HEK293 (cell line): ENCODE results near the gene NFIB.

Source experiments
- CTCF ChIA-PET: fragments of 350-600 bp; formaldehyde crosslinking; extraction: SDS; loops from one replicate; lab custom pipeline; 2021; ENCODE audit warnings: antibody characterized with exemption; lab: Yijun Ruan, JAX
- POLR2A ChIA-PET: fragments of 300-600 bp; formaldehyde crosslinking; extraction: SDS; loops from one replicate; lab custom pipeline; 2020; ENCODE audit warnings: antibody characterized with exemption, inconsistent platforms; lab: Yijun Ruan, JAX
- H3K27ac ChIP-seq: fragments of 200-500 bp; sonication (Bioruptor generic); 2 replicates; pipeline ENCODE4 v1.5.1; 2014; ENCODE audit warnings: low read depth, low read length, control low read depth, inconsistent platforms; ENCODE audit errors: extremely low read depth
- H3K36me3 ChIP-seq, 2 experiments: fragments of 200-500 bp in 1 of 2; sonication (Bioruptor generic) in 1 of 2; 1 replicate in 1 of 2; 2 replicates in 1 of 2; pipeline ENCODE4 v1.5.1; 2014 to 2017; ENCODE audit warnings: inconsistent platforms in 2 of 2, low read length in 2 of 2; ENCODE audit not compliant: control insufficient read depth in 2 of 2, insufficient read depth in 1 of 2
- H3K4me1 ChIP-seq: fragments of 200-500 bp; sonication (Bioruptor generic); 2 replicates; pipeline ENCODE4 v1.5.1; 2014; ENCODE audit warnings: mild to moderate bottlenecking, low read length, inconsistent platforms; ENCODE audit not compliant: control insufficient read depth, insufficient read depth
- H3K4me3 ChIP-seq: 2 replicates; pipeline ENCODE4 v1.5.1; 2011; ENCODE audit warnings: low read depth, mild to moderate bottlenecking, control low read depth, low read length, moderate library complexity
- H3K9me3 ChIP-seq: fragments of 200-500 bp; sonication (Bioruptor generic); 2 replicates; pipeline ENCODE4 v1.5.1; 2014; ENCODE audit warnings: low read depth, low read length, inconsistent platforms; ENCODE audit not compliant: control insufficient read depth, insufficient read depth
- GFI1B ChIP-seq: fragments of 450-650 bp; formaldehyde crosslinking; IDR thresholded peaks from 2 replicates; pipeline ENCODE4 v1.5.1; 2016; ENCODE audit warnings: missing biosample characterization, missing genetic modification characterization
- GLIS1 ChIP-seq: fragments of 450-650 bp; formaldehyde crosslinking; IDR thresholded peaks from 2 replicates; pipeline ENCODE4 v1.5.1; 2016; ENCODE audit warnings: missing biosample characterization, missing genetic modification characterization
- KLF7 ChIP-seq: fragments of 450-650 bp; formaldehyde crosslinking; IDR thresholded peaks from 2 replicates; pipeline ENCODE4 v1.5.1; 2016; ENCODE audit warnings: missing biosample characterization, missing genetic modification characterization, borderline replicate concordance
- PATZ1 ChIP-seq: fragments of 450-650 bp; formaldehyde crosslinking; IDR thresholded peaks from 2 replicates; pipeline ENCODE4 v1.5.1; 2016; ENCODE audit warnings: missing biosample characterization, missing genetic modification characterization
- PRDM6 ChIP-seq: fragments of 450-650 bp; formaldehyde crosslinking; IDR thresholded peaks from 2 replicates; pipeline ENCODE4 v1.5.1; 2017; ENCODE audit warnings: missing biosample characterization, missing genetic modification characterization
- SCRT1 ChIP-seq: fragments of 450-650 bp; formaldehyde crosslinking; IDR thresholded peaks from 2 replicates; pipeline ENCODE4 v1.5.1; 2016; ENCODE audit warnings: missing biosample characterization, missing genetic modification characterization, borderline replicate concordance
- SETDB1 ChIP-seq: IDR thresholded peaks from one replicate; pipeline ENCODE4 v1.6.1; 2017; ENCODE audit warnings: mild to moderate bottlenecking, low read length, moderate library complexity, mixed read lengths; ENCODE audit not compliant: insufficient read length
- ZBTB21 ChIP-seq: fragments of 450-650 bp; formaldehyde crosslinking; IDR thresholded peaks from 2 replicates; pipeline ENCODE4 v1.5.1; 2017; ENCODE audit warnings: missing biosample characterization, missing genetic modification characterization
- ZNF133 ChIP-seq: fragments of 450-650 bp; formaldehyde crosslinking; IDR thresholded peaks from 2 replicates; pipeline ENCODE4 v1.5.1; 2016; ENCODE audit warnings: missing biosample characterization, missing genetic modification characterization
- ZNF169 ChIP-seq: fragments of 450-650 bp; formaldehyde crosslinking; IDR thresholded peaks from 2 replicates; pipeline ENCODE4 v1.5.1; 2016; ENCODE audit warnings: missing biosample characterization, missing genetic modification characterization
- ZNF214 ChIP-seq: fragments of 450-650 bp; formaldehyde crosslinking; IDR thresholded peaks from 2 replicates; pipeline ENCODE4 v1.5.1; 2017; ENCODE audit warnings: missing biosample characterization, mild to moderate bottlenecking, missing genetic modification characterization, borderline replicate concordance
- ZNF274 ChIP-seq, 2 experiments: fragments of 200-500 bp in 1 of 2; fragments of 450-650 bp in 1 of 2; sonication (Bioruptor generic) in 1 of 2; formaldehyde crosslinking in 1 of 2; IDR thresholded peaks; 2 replicates each; pipeline versions ENCODE4 v1.5.1 to v1.6.1; 2014 to 2016; ENCODE audit warnings: borderline replicate concordance in 1 of 2, inconsistent platforms in 1 of 2, low read length in 1 of 2, missing biosample characterization in 1 of 2, missing genetic modification characterization in 1 of 2
- ZNF366 ChIP-seq: fragments of 450-650 bp; formaldehyde crosslinking; conservative IDR thresholded peaks from 2 replicates; pipeline ENCODE4 v1.5.1; 2016; ENCODE audit warnings: missing biosample characterization, missing genetic modification characterization
- ZNF548 ChIP-seq: fragments of 450-650 bp; formaldehyde crosslinking; IDR thresholded peaks from 2 replicates; pipeline ENCODE4 v1.5.1; 2016; ENCODE audit warnings: missing biosample characterization, missing genetic modification characterization
- ZNF692 ChIP-seq: fragments of 450-650 bp; formaldehyde crosslinking; IDR thresholded peaks from 2 replicates; pipeline ENCODE4 v1.5.1; 2016; ENCODE audit warnings: missing biosample characterization, missing genetic modification characterization
- ZNF701 ChIP-seq: fragments of 450-650 bp; formaldehyde crosslinking; IDR thresholded peaks from 2 replicates; pipeline ENCODE4 v1.5.1; 2016; ENCODE audit warnings: missing biosample characterization, missing genetic modification characterization
- ZNF768 ChIP-seq: fragments of 450-650 bp; formaldehyde crosslinking; IDR thresholded peaks from 2 replicates; pipeline ENCODE4 v1.5.1; 2018; ENCODE audit warnings: missing biosample characterization, mild to moderate bottlenecking, missing genetic modification characterization
- TF ChIP-seq, protein P1 (sequence below): fragments of 450-650 bp; formaldehyde crosslinking; IDR thresholded peaks from 2 replicates; pipeline ENCODE4 v1.5.1; 2017; ENCODE audit warnings: missing biosample characterization, mild to moderate bottlenecking, missing genetic modification characterization, moderate library complexity
- TF ChIP-seq, protein P2 (sequence below): fragments of 450-650 bp; formaldehyde crosslinking; IDR thresholded peaks from 2 replicates; pipeline ENCODE4 v1.5.1; 2016; ENCODE audit warnings: missing biosample characterization, missing genetic modification characterization, borderline replicate concordance
- TF ChIP-seq, protein P3 (sequence below): fragments of 450-650 bp; formaldehyde crosslinking; IDR thresholded peaks from 2 replicates; pipeline ENCODE4 v1.5.1; 2016; ENCODE audit warnings: missing biosample characterization, missing genetic modification characterization
- TF ChIP-seq, protein P4 (sequence below): fragments of 450-650 bp; formaldehyde crosslinking; IDR thresholded peaks from 2 replicates; pipeline ENCODE4 v1.5.1; 2016; ENCODE audit warnings: missing biosample characterization, missing genetic modification characterization

NFIB gene

GRCh38 chr9:14341437-14342122, 27.6 kb upstream of the NFIB start:
- TF ChIP-seq ZNF701 (tag by site-specific recombination) (no peak), ZNF366 (tag by site-specific recombination) (no peak), KLF7 (tag by site-specific recombination) (no peak), ZNF214 (tag by site-specific recombination) (no peak), ZNF133 (no peak), PRDM6 (tag by site-specific recombination) (no peak), SETDB1 (no peak)
- POLR2A ChIA-PET: no interaction called here
- Histone ChIP-seq H3K36me3 (no peaks in the 10 kb centered on the region), H3K9me3 (no peaks in the 10 kb centered on the region), H3K4me3 (no peak overlapping the region), H3K4me1 (no peaks in the 10 kb centered on the region), H3K27ac (no peak overlapping the region)
- CTCF ChIA-PET: interaction anchor here (0.6 kb wide), 3 partner anchors 430 to 1478 kb away, joined by 4 read pairs; no protein-coding TSS in a partner anchor

GRCh38 chr9:14340994-14341393, 27.1 kb upstream of the NFIB start:
- TF ChIP-seq ZNF692 (tag by site-specific recombination) (no peak), PATZ1 (tag by site-specific recombination) (no peak), ZNF169 (tag by site-specific recombination) (no peak), SCRT1 (no peak), ZNF548 (tag by site-specific recombination) (no peak), ZNF701 (tag by site-specific recombination) (no peak), GFI1B (tag by site-specific recombination) (no peak), ZNF768 (tag by site-specific recombination) (no peak), ZNF274 (IDR thresholded peaks at IDR 0.05; ENCODE audit: low read length) (no peak), ZNF274 (tag by site-specific recombination; IDR thresholded peaks at IDR 0.05; ENCODE audit: borderline replicate concordance) (no peak), GLIS1 (tag by site-specific recombination) (no peak), ZBTB21 (no peak)
- TF ChIP-seq, protein P1, sequence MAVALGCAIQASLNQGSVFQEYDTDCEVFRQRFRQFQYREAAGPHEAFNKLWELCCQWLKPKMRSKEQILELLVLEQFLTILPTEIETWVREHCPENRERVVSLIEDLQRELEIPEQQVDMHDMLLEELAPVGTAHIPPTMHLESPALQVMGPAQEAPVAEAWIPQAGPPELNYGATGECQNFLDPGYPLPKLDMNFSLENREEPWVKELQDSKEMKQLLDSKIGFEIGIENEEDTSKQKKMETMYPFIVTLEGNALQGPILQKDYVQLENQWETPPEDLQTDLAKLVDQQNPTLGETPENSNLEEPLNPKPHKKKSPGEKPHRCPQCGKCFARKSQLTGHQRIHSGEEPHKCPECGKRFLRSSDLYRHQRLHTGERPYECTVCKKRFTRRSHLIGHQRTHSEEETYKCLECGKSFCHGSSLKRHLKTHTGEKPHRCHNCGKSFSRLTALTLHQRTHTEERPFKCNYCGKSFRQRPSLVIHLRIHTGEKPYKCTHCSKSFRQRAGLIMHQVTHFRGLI (tag by site-specific recombination): no peak
- TF ChIP-seq, protein P2, sequence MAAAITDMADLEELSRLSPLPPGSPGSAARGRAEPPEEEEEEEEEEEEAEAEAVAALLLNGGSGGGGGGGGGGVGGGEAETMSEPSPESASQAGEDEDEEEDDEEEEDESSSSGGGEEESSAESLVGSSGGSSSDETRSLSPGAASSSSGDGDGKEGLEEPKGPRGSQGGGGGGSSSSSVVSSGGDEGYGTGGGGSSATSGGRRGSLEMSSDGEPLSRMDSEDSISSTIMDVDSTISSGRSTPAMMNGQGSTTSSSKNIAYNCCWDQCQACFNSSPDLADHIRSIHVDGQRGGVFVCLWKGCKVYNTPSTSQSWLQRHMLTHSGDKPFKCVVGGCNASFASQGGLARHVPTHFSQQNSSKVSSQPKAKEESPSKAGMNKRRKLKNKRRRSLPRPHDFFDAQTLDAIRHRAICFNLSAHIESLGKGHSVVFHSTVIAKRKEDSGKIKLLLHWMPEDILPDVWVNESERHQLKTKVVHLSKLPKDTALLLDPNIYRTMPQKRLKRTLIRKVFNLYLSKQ: no peak
- TF ChIP-seq, protein P3, sequence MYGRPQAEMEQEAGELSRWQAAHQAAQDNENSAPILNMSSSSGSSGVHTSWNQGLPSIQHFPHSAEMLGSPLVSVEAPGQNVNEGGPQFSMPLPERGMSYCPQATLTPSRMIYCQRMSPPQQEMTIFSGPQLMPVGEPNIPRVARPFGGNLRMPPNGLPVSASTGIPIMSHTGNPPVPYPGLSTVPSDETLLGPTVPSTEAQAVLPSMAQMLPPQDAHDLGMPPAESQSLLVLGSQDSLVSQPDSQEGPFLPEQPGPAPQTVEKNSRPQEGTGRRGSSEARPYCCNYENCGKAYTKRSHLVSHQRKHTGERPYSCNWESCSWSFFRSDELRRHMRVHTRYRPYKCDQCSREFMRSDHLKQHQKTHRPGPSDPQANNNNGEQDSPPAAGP (tag by site-specific recombination): no peak
- TF ChIP-seq, protein P4, sequence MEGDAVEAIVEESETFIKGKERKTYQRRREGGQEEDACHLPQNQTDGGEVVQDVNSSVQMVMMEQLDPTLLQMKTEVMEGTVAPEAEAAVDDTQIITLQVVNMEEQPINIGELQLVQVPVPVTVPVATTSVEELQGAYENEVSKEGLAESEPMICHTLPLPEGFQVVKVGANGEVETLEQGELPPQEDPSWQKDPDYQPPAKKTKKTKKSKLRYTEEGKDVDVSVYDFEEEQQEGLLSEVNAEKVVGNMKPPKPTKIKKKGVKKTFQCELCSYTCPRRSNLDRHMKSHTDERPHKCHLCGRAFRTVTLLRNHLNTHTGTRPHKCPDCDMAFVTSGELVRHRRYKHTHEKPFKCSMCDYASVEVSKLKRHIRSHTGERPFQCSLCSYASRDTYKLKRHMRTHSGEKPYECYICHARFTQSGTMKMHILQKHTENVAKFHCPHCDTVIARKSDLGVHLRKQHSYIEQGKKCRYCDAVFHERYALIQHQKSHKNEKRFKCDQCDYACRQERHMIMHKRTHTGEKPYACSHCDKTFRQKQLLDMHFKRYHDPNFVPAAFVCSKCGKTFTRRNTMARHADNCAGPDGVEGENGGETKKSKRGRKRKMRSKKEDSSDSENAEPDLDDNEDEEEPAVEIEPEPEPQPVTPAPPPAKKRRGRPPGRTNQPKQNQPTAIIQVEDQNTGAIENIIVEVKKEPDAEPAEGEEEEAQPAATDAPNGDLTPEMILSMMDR (tag by site-specific recombination): no peak
- H3K4me3 ChIP-seq: no peak overlapping the region
- CTCF ChIA-PET: interaction anchor here (0.6 to 0.9 kb wide), 2 partner anchors 14 to 430 kb away, joined by 4 read pairs; no protein-coding TSS in a partner anchor
- no peak overlapping the region for H3K27ac ChIP-seq
- no peaks in the 10 kb centered on the region for H3K36me3 ChIP-seq
- no peaks in the 10 kb centered on the region for H3K4me1 ChIP-seq
- POLR2A ChIA-PET: no interaction called here
- H3K9me3 ChIP-seq: no peaks in the 10 kb centered on the region
